ENCODE results near the gene MTHFD2.

The MTHFD2 gene

GRCh38 chr2:74252862-74253261 is 54.4 kb downstream of the MTHFD2 start:
- ATAC-seq (ENCODE audit: insufficient read depth, low read depth) (no peak), DNase-seq (no peak)
- Histone ChIP-seq H2AFZ (ENCODE audit: low read depth, low read length) (no peak overlapping the region), H3K36me3 (ENCODE audit: insufficient read depth, low read length) (no peaks in the 10 kb centered on the region), H3K4me1 (ENCODE audit: insufficient read depth, low read length) (no peaks in the 10 kb centered on the region), H3K27ac (ENCODE audit: low read length) (no peak overlapping the region), H3K79me2 (ENCODE audit: insufficient read depth, low read length) (no peaks in the 10 kb centered on the region), H3K4me2 (ENCODE audit: insufficient read depth, low read length) (no peak overlapping the region), H3K9me3 (ENCODE audit: insufficient read depth, low read length, severe bottlenecking) (no peaks in the 10 kb centered on the region), H3K9ac (ENCODE audit: low read depth, low read length) (no peak overlapping the region), H4K20me1 (ENCODE audit: insufficient read depth, low read length) (no peaks in the 10 kb centered on the region), H3K4me3 (ENCODE audit: low read depth in 1 of 2, low read length in 2 of 2) (no peak overlapping the region), H3K27me3 (ENCODE audit: insufficient read depth, low read length, poor library complexity) (no peaks in the 10 kb centered on the region)
- TF ChIP-seq EZH2 (IDR thresholded peaks at IDR 0.05; ENCODE audit: borderline replicate concordance, low read depth, low read length, severe bottlenecking), result no peak
- no peak for TF ChIP-seq CTCF (IDR thresholded peaks at IDR 0.05; ENCODE audit: borderline replicate concordance, extremely low read depth, low read length, poor library complexity, severe bottlenecking)

GRCh38 chr2:74253306-74253970 is 55.0 kb downstream of the MTHFD2 start:
- Histone ChIP-seq H3K4me2 (ENCODE audit: insufficient read depth, low read length) (no peak overlapping the region), H3K9me3 (ENCODE audit: insufficient read depth, low read length, severe bottlenecking) (no peaks in the 10 kb centered on the region), H3K9ac (ENCODE audit: low read depth, low read length) (no peak overlapping the region), H3K79me2 (ENCODE audit: insufficient read depth, low read length) (no peaks in the 10 kb centered on the region), H4K20me1 (ENCODE audit: insufficient read depth, low read length) (no peaks in the 10 kb centered on the region), H3K36me3 (ENCODE audit: insufficient read depth, low read length) (no peaks in the 10 kb centered on the region), H3K4me3 (ENCODE audit: low read depth in 1 of 2, low read length in 2 of 2) (no peak overlapping the region), H3K4me1 (ENCODE audit: insufficient read depth, low read length) (no peaks in the 10 kb centered on the region), H3K27me3 (ENCODE audit: insufficient read depth, low read length, poor library complexity) (no peaks in the 10 kb centered on the region), H3K27ac (ENCODE audit: low read length) (no peak overlapping the region), H2AFZ (ENCODE audit: low read depth, low read length) (no peak overlapping the region)
- DNase-seq, result no peak
- TF ChIP-seq EZH2 (IDR thresholded peaks at IDR 0.05; ENCODE audit: borderline replicate concordance, low read depth, low read length, severe bottlenecking) (no peak), CTCF (IDR thresholded peaks at IDR 0.05; ENCODE audit: borderline replicate concordance, extremely low read depth, low read length, poor library complexity, severe bottlenecking) (no peak)
- no peak for ATAC-seq (ENCODE audit: insufficient read depth, low read depth)

GRCh38 chr2:74253971-74254310 is 55.5 kb downstream of the MTHFD2 start:
- no peaks in the 10 kb centered on the region for H3K36me3 ChIP-seq (ENCODE audit: insufficient read depth, low read length)
- H3K4me1 ChIP-seq (ENCODE audit: insufficient read depth, low read length), result no peaks in the 10 kb centered on the region
- no peaks in the 10 kb centered on the region for H3K27me3 ChIP-seq (ENCODE audit: insufficient read depth, low read length, poor library complexity)
- no peak for TF ChIP-seq EZH2 (IDR thresholded peaks at IDR 0.05; ENCODE audit: borderline replicate concordance, low read depth, low read length, severe bottlenecking)
- no peak for TF ChIP-seq CTCF (IDR thresholded peaks at IDR 0.05; ENCODE audit: borderline replicate concordance, extremely low read depth, low read length, poor library complexity, severe bottlenecking)
- H3K9me3 ChIP-seq (ENCODE audit: insufficient read depth, low read length, severe bottlenecking), result no peaks in the 10 kb centered on the region
- H3K27ac ChIP-seq (ENCODE audit: low read length), result no peak overlapping the region
- H3K79me2 ChIP-seq (ENCODE audit: insufficient read depth, low read length), result no peaks in the 10 kb centered on the region
- no peaks in the 10 kb centered on the region for H4K20me1 ChIP-seq (ENCODE audit: insufficient read depth, low read length)
- DNase-seq, result no peak
- no peak overlapping the region for H3K4me3 ChIP-seq (ENCODE audit: low read depth in 1 of 2, low read length in 2 of 2)
- H3K9ac ChIP-seq (ENCODE audit: low read depth, low read length), result no peak overlapping the region
- H3K4me2 ChIP-seq (ENCODE audit: insufficient read depth, low read length), result no peak overlapping the region
- no peak for ATAC-seq (ENCODE audit: insufficient read depth, low read depth)
- no peak overlapping the region for H2AFZ ChIP-seq (ENCODE audit: low read depth, low read length)
